Left lung (tissue), 10 donors: Measurements from ENCODE around the gene TARS2. TPM values are rescaled to one million over a fixed set of nuclear protein-coding genes. Genes with fewer than 3 reads are reported as not detected.

ENCODE experiments used
- ATAC-seq: fragments of 200-7000 bp; cut with Tn5 transposase; one replicate; pipeline ENCODE4 v1.9.1; 2020; ENCODE audit warnings: moderate library complexity
- DNase-seq, 4 donors: peaks; one replicate each; pipeline ENCODE4 v3.0.0-alpha.2; 2013 to 2020
- H3K27ac ChIP-seq, 2 donors: fragments of 200-600 bp; sonication (generic) in 1 of 2; one replicate each; pipeline versions ENCODE4 v1.5.0 to v1.8.0; 2020 to 2021
- H3K27me3 ChIP-seq, 2 donors: fragments of 200-600 bp; sonication (generic) in 1 of 2; one replicate each; pipeline versions ENCODE4 v1.5.0 to v1.8.0; 2020 to 2021
- H3K36me3 ChIP-seq, 2 donors: fragments of 200-600 bp; sonication (generic) in 1 of 2; one replicate each; pipeline versions ENCODE4 v1.5.0 to v1.8.0; 2020 to 2021
- H3K4me1 ChIP-seq, 2 donors: fragments of 200-600 bp; one replicate each; pipeline ENCODE4 v1.8.0; 2021
- H3K4me3 ChIP-seq, 2 donors: fragments of 200-600 bp; sonication (generic) in 1 of 2; one replicate each; pipeline versions ENCODE4 v1.5.0 to v1.8.0; 2020 to 2021; ENCODE audit warnings: mild to moderate bottlenecking in 1 of 2
- H3K9me3 ChIP-seq, 2 donors: fragments of 200-600 bp; sonication (generic) in 1 of 2; one replicate each; pipeline versions ENCODE4 v1.5.0 to v1.8.0; 2020 to 2021
- intact Hi-C, 2 donors: fragments of 100-400 bp; cut with DNase I; formaldehyde crosslinking; loops; one replicate each; pipeline versions ENCODE4 v1.11.2 to v1.14.2; 2022
- polyA plus RNA-seq, 6 donors: library from polyadenylated mRNA; unstranded; fragments of 120-200 nt; gene quantifications; one replicate each; pipeline ENCODE4 v1.2.1, GENCODE V29; 2013; ENCODE audit not compliant: insufficient read length in 6 of 6
- total RNA-seq, 2 donors: library from RNA; stranded (reverse); fragmentation: NEBNext Ultra II Directional; extraction: Animal tissue kit (Norgen Biotek cat#: 25700); gene quantifications; one replicate each; pipeline ENCODE4 v1.2.1, GENCODE V29; 2021
- TF ChIP-seq, protein P1 (sequence below), 2 donors: fragments of 200-600 bp; sonication (generic) in 1 of 2; IDR thresholded peaks; one replicate each; pipeline versions ENCODE4 v1.5.0 to v1.8.0; 2021; ENCODE audit warnings: antibody characterized with exemption in 2 of 2
- donor health status: DM: no; HTN: yes; CAD: no.
- donor health status: DM: no; HTN: no; CAD: no.

TARS2 gene
- total and polyA plus RNA-seq, 8 donors, result 18.5 to 29.4 (median 26.0) TPM

DNA sequence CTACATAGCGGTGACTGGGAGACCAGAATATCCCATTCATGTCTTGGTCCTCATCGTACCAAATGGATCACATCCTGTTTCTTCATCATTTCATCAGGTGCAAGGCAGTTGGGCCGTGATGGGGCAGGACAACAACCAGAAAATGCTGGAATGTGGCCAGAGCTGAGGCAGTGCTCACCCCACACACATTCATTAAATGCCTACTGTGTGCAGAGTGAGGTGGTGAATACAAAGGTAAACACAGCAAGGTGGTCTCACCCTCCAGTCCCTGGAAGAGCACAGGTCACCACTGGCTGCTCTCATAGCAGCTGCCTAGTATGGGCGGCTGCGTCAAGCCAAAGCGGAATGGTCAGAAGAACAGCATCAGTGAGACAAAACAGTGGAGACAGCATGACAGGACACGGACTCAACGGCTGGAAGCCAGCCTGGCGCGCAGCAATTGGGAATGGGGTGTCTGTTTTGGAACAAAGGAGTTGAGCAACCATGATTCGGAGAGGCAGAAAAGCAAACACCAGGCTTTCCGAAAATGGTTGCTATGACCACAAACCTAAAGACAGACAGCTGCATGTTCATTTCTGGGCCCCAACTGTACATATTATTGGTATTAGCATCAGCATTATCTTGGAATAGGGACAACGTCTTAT is 56.4 kb downstream of the TARS2 start:
- Histone ChIP-seq H3K27me3 (peaks cover 0 to 4% of the 10 kb centered on the region in 2 donors), H3K9me3 (no peaks in the 10 kb centered on the region), H3K4me1 (peaks cover 7 to 11% of the 10 kb centered on the region in 2 donors), H3K4me3 (no peak overlapping the region), H3K36me3 (no peaks in the 10 kb centered on the region), H3K27ac (no peak overlapping the region)
- DNase-seq (peak in 2 of 4 donors; percentile 53 to 82), ATAC-seq (peak; percentile 49)
- TF ChIP-seq, protein P1, sequence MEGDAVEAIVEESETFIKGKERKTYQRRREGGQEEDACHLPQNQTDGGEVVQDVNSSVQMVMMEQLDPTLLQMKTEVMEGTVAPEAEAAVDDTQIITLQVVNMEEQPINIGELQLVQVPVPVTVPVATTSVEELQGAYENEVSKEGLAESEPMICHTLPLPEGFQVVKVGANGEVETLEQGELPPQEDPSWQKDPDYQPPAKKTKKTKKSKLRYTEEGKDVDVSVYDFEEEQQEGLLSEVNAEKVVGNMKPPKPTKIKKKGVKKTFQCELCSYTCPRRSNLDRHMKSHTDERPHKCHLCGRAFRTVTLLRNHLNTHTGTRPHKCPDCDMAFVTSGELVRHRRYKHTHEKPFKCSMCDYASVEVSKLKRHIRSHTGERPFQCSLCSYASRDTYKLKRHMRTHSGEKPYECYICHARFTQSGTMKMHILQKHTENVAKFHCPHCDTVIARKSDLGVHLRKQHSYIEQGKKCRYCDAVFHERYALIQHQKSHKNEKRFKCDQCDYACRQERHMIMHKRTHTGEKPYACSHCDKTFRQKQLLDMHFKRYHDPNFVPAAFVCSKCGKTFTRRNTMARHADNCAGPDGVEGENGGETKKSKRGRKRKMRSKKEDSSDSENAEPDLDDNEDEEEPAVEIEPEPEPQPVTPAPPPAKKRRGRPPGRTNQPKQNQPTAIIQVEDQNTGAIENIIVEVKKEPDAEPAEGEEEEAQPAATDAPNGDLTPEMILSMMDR (IDR thresholded peaks at IDR 0.05), result no peak
- intact Hi-C loops, result no loop called here

GRCh38 chr1:150544204-150544603 is 57.0 kb downstream of the TARS2 start:
- Histone ChIP-seq H3K27me3 (peaks cover 0 to 4% of the 10 kb centered on the region in 2 donors), H3K9me3 (no peaks in the 10 kb centered on the region), H3K4me1 (peaks cover 8 to 14% of the 10 kb centered on the region in 2 donors), H3K27ac (no peak overlapping the region), H3K4me3 (no peak overlapping the region), H3K36me3 (no peaks in the 10 kb centered on the region)
- intact Hi-C loops, result no loop called here
- ATAC-seq (no peak), DNase-seq (no peak)
- TF ChIP-seq, protein P1 (IDR thresholded peaks at IDR 0.05), result no peak

- DNase-seq (no peak), ATAC-seq (no peak)
- intact Hi-C loops, result no loop called here
- Histone ChIP-seq H3K27ac (no peak overlapping the region), H3K36me3 (no peaks in the 10 kb centered on the region), H3K9me3 (no peaks in the 10 kb centered on the region), H3K4me3 (no peak overlapping the region), H3K4me1 (peaks cover 15 to 28% of the 10 kb centered on the region in 2 donors), H3K27me3 (peaks cover 0 to 4% of the 10 kb centered on the region in 2 donors)
- TF ChIP-seq, protein P1 (IDR thresholded peaks at IDR 0.05), result no peak
These were observed 58.3 kb downstream of the TARS2 start for GRCh38 chr1:150545486-150546032.

- intact Hi-C loops, result no loop called here
- H3K9me3 ChIP-seq, result no peaks in the 10 kb centered on the region
- no peak overlapping the region for H3K4me3 ChIP-seq
- H3K36me3 ChIP-seq, result no peaks in the 10 kb centered on the region
- peaks cover 0 to 4% of the 10 kb centered on the region in 2 donors for H3K27me3 ChIP-seq
- no peak overlapping the region for H3K27ac ChIP-seq
- TF ChIP-seq, protein P1 (IDR thresholded peaks at IDR 0.05), result no peak
- DNase-seq, result no peak
- no peak for ATAC-seq
- peaks cover 20 to 36% of the 10 kb centered on the region in 2 donors for H3K4me1 ChIP-seq
These were observed 59.2 kb downstream of the TARS2 start for GRCh38 chr1:150546294-150546937.

DNA sequence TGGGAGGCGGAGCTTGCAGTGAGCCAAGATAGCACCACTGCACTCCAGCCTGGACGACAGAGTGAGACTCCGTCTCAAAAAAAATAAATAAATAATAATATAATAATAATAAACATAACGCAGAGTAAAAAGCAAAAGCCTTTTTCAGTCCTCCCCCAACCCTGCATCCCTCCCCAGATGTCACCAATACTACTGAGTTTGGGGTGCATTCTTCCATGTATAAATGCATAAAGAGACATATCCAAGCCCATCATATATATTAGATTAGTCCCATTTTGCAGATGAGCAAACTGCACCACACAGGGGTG is 61.1 kb downstream of the TARS2 start:
- peak overlapping the region; percentile 41 to 58 for H3K4me3 ChIP-seq
- TF ChIP-seq, protein P1 (IDR thresholded peaks at IDR 0.05), result no peak
- H3K4me1 ChIP-seq, result peaks cover 35 to 55% of the 10 kb centered on the region in 2 donors
- DNase-seq (no peak), ATAC-seq (no peak)
- H3K27ac ChIP-seq, result peak overlapping the region; percentile 87 to 89
- intact Hi-C loops, result no loop called here
- no peaks in the 10 kb centered on the region for H3K9me3 ChIP-seq
- no peaks in the 10 kb centered on the region for H3K36me3 ChIP-seq
- H3K27me3 ChIP-seq, result peaks cover 0 to 4% of the 10 kb centered on the region in 2 donors
